OCI-LY7 (cell line): ENCODE data around the gene MECR. TPM values are rescaled to one million over a fixed set of nuclear protein-coding genes. Genes with fewer than 3 reads are reported as not detected.

Source experiments
- BruUV-seq: library from RNA; stranded (reverse); fragments of 400-500 nt; replicated peaks from 2 replicates; lab custom pipeline; 2021; lab: Mats Ljungman, UMichigan
- CTCF ChIA-PET: fragments of 300-600 bp; sonication (Branson Sonifier 250); formaldehyde crosslinking; loops from one replicate; lab custom pipeline; 2022; ENCODE audit warnings: antibody characterized with exemption; ENCODE audit not compliant: unreplicated experiment; lab: Charles Lee
- POLR2A ChIA-PET: fragments of 300-600 bp; sonication (Branson Sonifier 250); formaldehyde crosslinking; loops from one replicate; lab custom pipeline; 2022; ENCODE audit warnings: antibody characterized with exemption; lab: Charles Lee
- DNase-seq: peaks from one replicate; pipeline ENCODE4 v3.0.0-alpha.2; 2015; ENCODE audit warnings: low spot score
- H2AFZ ChIP-seq: fragments of 200-600 bp; sonication (generic), shearing (Covaris generic); 2 replicates; pipeline ENCODE4 v1.6.1; 2014; ENCODE audit warnings: mild to moderate bottlenecking, antibody characterized with exemption, low read length, moderate library complexity
- H3K27ac ChIP-seq: fragments of 200-600 bp; sonication (generic); 2 replicates; pipeline ENCODE4 v1.5.1; 2014; ENCODE audit warnings: mixed run types, low read depth, mild to moderate bottlenecking, moderate library complexity, low read length, inconsistent platforms; ENCODE audit not compliant: poor library complexity, severe bottlenecking
- H3K36me3 ChIP-seq: fragments of 200-600 bp; sonication (generic); 2 replicates; pipeline ENCODE4 v1.6.1; 2014; ENCODE audit warnings: mild to moderate bottlenecking, antibody characterized with exemption, low read length, moderate library complexity, mixed read lengths; ENCODE audit not compliant: insufficient read depth
- H3K4me1 ChIP-seq: fragments of 200-600 bp; sonication (generic); 2 replicates; pipeline ENCODE4 v1.5.1; 2014; ENCODE audit warnings: mild to moderate bottlenecking, low read length; ENCODE audit not compliant: insufficient read depth, poor library complexity, severe bottlenecking
- H3K4me2 ChIP-seq: fragments of 200-600 bp; sonication (generic); 2 replicates; pipeline ENCODE4 v1.6.1; 2014; ENCODE audit warnings: mild to moderate bottlenecking, low read length
- H3K4me3 ChIP-seq: fragments of 200-600 bp; sonication (generic); 2 replicates; pipeline ENCODE4 v1.5.1; 2014; ENCODE audit warnings: mild to moderate bottlenecking, low read depth, low read length; ENCODE audit not compliant: poor library complexity, severe bottlenecking
- H3K79me2 ChIP-seq: fragments of 200-600 bp; sonication (generic); 2 replicates; pipeline ENCODE4 v1.6.1; 2016; ENCODE audit warnings: low read depth, mild to moderate bottlenecking, low read length, moderate library complexity, mixed read lengths; ENCODE audit not compliant: insufficient read depth
- H3K9me2 ChIP-seq: fragments of 200-600 bp; sonication (generic); 2 replicates; pipeline ENCODE4 v1.6.1; 2016; ENCODE audit warnings: mild to moderate bottlenecking, low read length, mixed read lengths; ENCODE audit not compliant: insufficient read depth
- H3K9me3 ChIP-seq: fragments of 200-600 bp; sonication (generic); 2 replicates; pipeline ENCODE4 v1.6.1; 2014; ENCODE audit warnings: mild to moderate bottlenecking, mixed run types, low read length, mixed read lengths
- H4K20me1 ChIP-seq: fragments of 200-600 bp; sonication (generic); 2 replicates; pipeline ENCODE4 v1.6.1; 2014; ENCODE audit warnings: mild to moderate bottlenecking, antibody characterized with exemption, low read length, moderate library complexity, mixed read lengths; ENCODE audit not compliant: insufficient read depth
- EZH2phosphoT487 ChIP-seq: fragments of 200-600 bp; sonication (generic); IDR thresholded peaks from 2 replicates; pipeline ENCODE4 v1.6.1; 2018; ENCODE audit warnings: low read depth, borderline replicate concordance, mild to moderate bottlenecking, mixed run types, antibody characterized with exemption, low read length, moderate library complexity, mixed read lengths
- intact Hi-C: fragments of 100-400 bp; cut with micrococcal nuclease; formaldehyde crosslinking; loops from one replicate; pipeline ENCODE4 v1.10.0; 2022; ENCODE audit not compliant: unreplicated experiment
- small RNA-seq: library from RNA; depleted of rRNA; stranded (forward); fragments of <200 nt; gene quantifications from one replicate; pipeline ENCODE3, GENCODE V24; 2014
- total RNA-seq, 2 experiments: library from RNA; depleted of rRNA in 1 of 2; stranded (reverse); fragments of >200 nt in 1 of 2; shearing (Covaris generic) in 1 of 2; gene quantifications; 2 replicates each; pipeline ENCODE4 v1.2.3, GENCODE V29; 2014 to 2022
- TF ChIP-seq, protein P1 (sequence below): fragments of 200-600 bp; sonication (generic); conservative IDR thresholded peaks from 2 replicates; pipeline ENCODE4 v1.5.1; 2014; ENCODE audit warnings: mild to moderate bottlenecking, antibody characterized with exemption, low read length, moderate library complexity, mixed read lengths

MECR gene
- total RNA-seq, 2 experiments from 2014 or later = 33.3 to 33.5 TPM

DNA sequence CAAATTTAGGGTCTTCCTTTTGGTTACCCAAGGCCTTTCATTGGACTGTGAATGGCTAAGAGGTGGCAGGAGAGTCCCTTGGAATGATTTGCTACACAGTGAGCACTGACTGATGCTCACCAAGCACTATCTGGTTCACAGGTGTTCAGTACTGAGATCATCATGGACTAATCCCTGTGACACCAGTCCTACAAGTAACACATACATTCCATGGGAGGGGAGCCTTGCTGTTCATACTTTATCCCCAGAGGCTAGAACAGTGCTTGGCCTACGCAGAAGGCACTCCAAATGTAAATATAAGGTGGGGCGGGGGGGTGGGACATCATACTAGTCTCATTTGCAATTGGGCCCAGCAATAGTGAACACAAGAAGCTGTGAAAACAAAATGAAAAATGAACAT is 86.6 kb downstream of the MECR start:
- no peaks in the 10 kb centered on the region for H3K9me2 ChIP-seq
- peaks cover 16% of the 10 kb centered on the region for H3K4me1 ChIP-seq
- no peak overlapping the region for H2AFZ ChIP-seq
- H3K79me2 ChIP-seq = no peaks in the 10 kb centered on the region
- DNase-seq = no peak
- H3K27ac ChIP-seq = no peak overlapping the region
- intact Hi-C loops = no loop called here
- peaks cover 65% of the 10 kb centered on the region for H3K36me3 ChIP-seq
- no peak overlapping the region for H3K4me3 ChIP-seq
- no TSS peak for BruUV-seq
- H3K9me3 ChIP-seq = no peaks in the 10 kb centered on the region
- no peaks in the 10 kb centered on the region; the same call in 1 of the 2 replicates for H4K20me1 ChIP-seq
- no peak overlapping the region for H3K4me2 ChIP-seq
- ChIA-PET POLR2A (no interaction called here), CTCF (no interaction called here)
- no peak for TF ChIP-seq EZH2phosphoT487

DNA sequence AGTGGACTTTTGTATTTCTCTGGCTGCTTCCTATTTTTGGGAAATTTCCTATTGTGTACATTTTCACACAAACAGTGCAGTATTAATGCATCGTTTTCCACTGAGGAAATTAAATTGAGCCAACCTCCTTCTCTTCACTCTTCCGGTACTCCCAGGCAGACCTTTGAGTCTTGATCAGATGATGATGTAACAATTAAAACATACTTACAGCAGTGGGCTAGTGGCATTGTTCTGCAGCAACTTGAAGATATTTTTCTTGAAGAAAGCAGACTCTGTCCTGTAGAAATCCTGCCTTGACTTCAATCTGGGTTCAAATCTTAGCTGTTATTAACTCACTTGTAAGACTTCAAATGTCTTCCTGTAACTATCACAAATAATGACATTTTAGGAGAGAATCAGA is 88.0 kb downstream of the MECR start:
- peak overlapping the region; percentile 38 for H3K27ac ChIP-seq
- H3K36me3 ChIP-seq = peaks cover 51% of the 10 kb centered on the region
- no peaks in the 10 kb centered on the region for H3K79me2 ChIP-seq
- peaks cover 16% of the 10 kb centered on the region for H3K4me1 ChIP-seq
- H3K9me3 ChIP-seq = no peaks in the 10 kb centered on the region
- no peaks in the 10 kb centered on the region for H3K9me2 ChIP-seq
- ChIA-PET POLR2A (interaction anchor here (0.6 to 1.0 kb wide), 3 partner anchors 93 to 490 kb away, joined by 3 read pairs; no protein-coding TSS in a partner anchor), CTCF (no interaction called here)
- no peak for DNase-seq
- TF ChIP-seq, protein P1, sequence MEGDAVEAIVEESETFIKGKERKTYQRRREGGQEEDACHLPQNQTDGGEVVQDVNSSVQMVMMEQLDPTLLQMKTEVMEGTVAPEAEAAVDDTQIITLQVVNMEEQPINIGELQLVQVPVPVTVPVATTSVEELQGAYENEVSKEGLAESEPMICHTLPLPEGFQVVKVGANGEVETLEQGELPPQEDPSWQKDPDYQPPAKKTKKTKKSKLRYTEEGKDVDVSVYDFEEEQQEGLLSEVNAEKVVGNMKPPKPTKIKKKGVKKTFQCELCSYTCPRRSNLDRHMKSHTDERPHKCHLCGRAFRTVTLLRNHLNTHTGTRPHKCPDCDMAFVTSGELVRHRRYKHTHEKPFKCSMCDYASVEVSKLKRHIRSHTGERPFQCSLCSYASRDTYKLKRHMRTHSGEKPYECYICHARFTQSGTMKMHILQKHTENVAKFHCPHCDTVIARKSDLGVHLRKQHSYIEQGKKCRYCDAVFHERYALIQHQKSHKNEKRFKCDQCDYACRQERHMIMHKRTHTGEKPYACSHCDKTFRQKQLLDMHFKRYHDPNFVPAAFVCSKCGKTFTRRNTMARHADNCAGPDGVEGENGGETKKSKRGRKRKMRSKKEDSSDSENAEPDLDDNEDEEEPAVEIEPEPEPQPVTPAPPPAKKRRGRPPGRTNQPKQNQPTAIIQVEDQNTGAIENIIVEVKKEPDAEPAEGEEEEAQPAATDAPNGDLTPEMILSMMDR = no peak
- TF ChIP-seq EZH2phosphoT487 = no peak
- no TSS peak for BruUV-seq
- no peak overlapping the region for H2AFZ ChIP-seq
- H3K4me2 ChIP-seq = peak overlapping the region; percentile 46
- intact Hi-C loops = no loop called here
- no peaks in the 10 kb centered on the region; the same call in 1 of the 2 replicates for H4K20me1 ChIP-seq
- H3K4me3 ChIP-seq = no peak overlapping the region

Small RNA genes lying within 50 kb of the gene (small RNA-seq; reads per million reads assigned to genes)
- not detected for gene RF02271

Other genes starting within 250 kb of the MECR start
- gene TMEM200B, start 107.0 kb downstream of the MECR start, total RNA-seq (2014; rRNA removed; shearing (Covaris generic)) = not detected in 2 replicates
- not detected in 2 replicates for gene TMEM200B, start 107.0 kb downstream of the MECR start, total RNA-seq (2022)
- 52.8 and 68.6 TPM in 2 replicates for gene SRSF4, start 49.0 kb downstream of the MECR start, total RNA-seq (2014; rRNA removed; shearing (Covaris generic))
- 122 and 130 TPM in 2 replicates for gene SRSF4, start 49.0 kb downstream of the MECR start, total RNA-seq (2022)
- gene PTPRU, start 5.6 kb upstream of the MECR start, total RNA-seq (2014; rRNA removed; shearing (Covaris generic)) = 2.5 and 7.3 TPM in 2 replicates
- 3.3 and 4.6 TPM in 2 replicates for gene PTPRU, start 5.6 kb upstream of the MECR start, total RNA-seq (2022)